GM23338 (cell line): Measurements from ENCODE around the gene SLC17A1. TPM values are rescaled to one million over a fixed set of nuclear protein-coding genes. Genes with fewer than 3 reads are reported as not detected.

Experiments
- ATAC-seq: fragments of 200-7000 bp; cut with Tn5 transposase; 3 replicates; pipeline ENCODE4 v1.9.1; 2020
- DNase-seq: peaks from one replicate; pipeline ENCODE4 v3.0.0-alpha.2; 2015; ENCODE audit warnings: low spot score
- H2AFZ ChIP-seq: fragments of 200-600 bp; sonication (generic); 2 replicates; pipeline ENCODE4 v1.8.0; 2016; ENCODE audit warnings: antibody characterized with exemption, mild to moderate bottlenecking, moderate library complexity
- H3F3A ChIP-seq: fragments of 200-600 bp; sonication (generic); replicated peaks from 2 replicates; pipeline ENCODE4 v1.8.0; 2017; ENCODE audit warnings: antibody characterized with exemption, mixed run types, low read depth
- H3K27ac ChIP-seq: fragments of 200-600 bp; sonication (generic); 2 replicates; pipeline ENCODE4 v1.6.1; 2016; ENCODE audit warnings: low read depth
- H3K27me3 ChIP-seq: fragments of 200-600 bp; sonication (generic); 2 replicates; pipeline ENCODE4 v1.8.0; 2016; ENCODE audit warnings: mild to moderate bottlenecking, mixed run types, moderate library complexity; ENCODE audit not compliant: insufficient read depth
- H3K36me3 ChIP-seq: fragments of 200-600 bp; sonication (generic); 2 replicates; pipeline ENCODE4 v1.8.0; 2016; ENCODE audit warnings: mild to moderate bottlenecking; ENCODE audit not compliant: insufficient read depth
- H3K4me1 ChIP-seq: fragments of 200-600 bp; sonication (generic); 2 replicates; pipeline ENCODE4 v1.8.0; 2016; ENCODE audit warnings: mild to moderate bottlenecking, moderate library complexity; ENCODE audit not compliant: insufficient read depth
- H3K4me2 ChIP-seq: fragments of 200-600 bp; sonication (generic); 2 replicates; pipeline ENCODE4 v1.7.1; 2017; ENCODE audit warnings: mixed run types
- H3K4me3 ChIP-seq: fragments of 200-600 bp; sonication (generic); 2 replicates; pipeline ENCODE4 v1.6.1; 2016; ENCODE audit warnings: mixed run types
- H3K79me2 ChIP-seq: fragments of 200-600 bp; sonication (generic); replicated peaks from 2 replicates; pipeline ENCODE4 v1.8.0; 2017; ENCODE audit warnings: mild to moderate bottlenecking; ENCODE audit not compliant: insufficient read depth
- H3K9me2 ChIP-seq: fragments of 200-600 bp; sonication (generic); 2 replicates; pipeline ENCODE4 v1.8.0; 2017; ENCODE audit not compliant: insufficient read depth
- H4K20me1 ChIP-seq: fragments of 200-600 bp; sonication (generic); replicated peaks from 2 replicates; pipeline ENCODE4 v1.8.0; 2017; ENCODE audit warnings: mild to moderate bottlenecking; ENCODE audit not compliant: insufficient read depth
- H3K27ac Mint-ChIP-seq: 2 replicates; pipeline ENCODE4 v1.8.0; 2020; ENCODE audit warnings: inconsistent platforms, mild to moderate bottlenecking, moderate library complexity, mixed read lengths
- H3K27me3 Mint-ChIP-seq: 3 replicates; pipeline ENCODE4 v1.8.0; 2022; ENCODE audit warnings: low read depth, mild to moderate bottlenecking, moderate library complexity, mixed read lengths, inconsistent platforms; ENCODE audit not compliant: insufficient read depth, poor library complexity
- H3K36me3 Mint-ChIP-seq: 3 replicates; pipeline ENCODE4 v1.8.0; 2021; ENCODE audit warnings: low read depth, mild to moderate bottlenecking, inconsistent platforms, moderate library complexity, mixed read lengths
- H3K4me1 Mint-ChIP-seq: 3 replicates; pipeline ENCODE4 v1.8.0; 2020; ENCODE audit warnings: mild to moderate bottlenecking, inconsistent platforms, mixed read lengths
- H3K4me3 Mint-ChIP-seq: 3 replicates; pipeline ENCODE4 v1.8.0; 2021; ENCODE audit warnings: moderate library complexity, mild to moderate bottlenecking, inconsistent platforms, mixed read lengths
- H3K9me3 Mint-ChIP-seq: 3 replicates; pipeline ENCODE4 v1.8.0; 2020; ENCODE audit warnings: moderate library complexity, mild to moderate bottlenecking, inconsistent platforms, mixed read lengths
- CREB1 ChIP-seq: fragments of 250-450 bp; sonication (Bioruptor Pico); IDR thresholded peaks from 2 replicates; pipeline ENCODE4 v1.5.0; 2020; ENCODE audit warnings: low read depth, mild to moderate bottlenecking, moderate library complexity
- EZH2 ChIP-seq: fragments of 200-600 bp; sonication (generic); IDR thresholded peaks from one replicate; pipeline ENCODE4 v1.8.0; 2017; ENCODE audit warnings: antibody characterized with exemption, mild to moderate bottlenecking, low read depth; ENCODE audit not compliant: unreplicated experiment
- EZH2phosphoT487 ChIP-seq: fragments of 200-600 bp; sonication (generic); IDR thresholded peaks from one replicate; pipeline ENCODE4 v1.8.1; 2018; ENCODE audit warnings: antibody characterized with exemption; ENCODE audit not compliant: unreplicated experiment
- JUNB ChIP-seq: IDR thresholded peaks from one replicate; pipeline ENCODE4 v1.6.1; 2016; ENCODE audit warnings: antibody characterized with exemption; ENCODE audit not compliant: unreplicated experiment
- REST ChIP-seq: IDR thresholded peaks from one replicate; pipeline ENCODE4 v1.6.1; 2018; ENCODE audit warnings: antibody characterized with exemption; ENCODE audit not compliant: unreplicated experiment
- STAT1 ChIP-seq: IDR thresholded peaks from one replicate; pipeline ENCODE4 v1.6.1; 2016; ENCODE audit warnings: antibody characterized with exemption; ENCODE audit not compliant: unreplicated experiment
- ZNF114 ChIP-seq: fragments of 250-450 bp; sonication (Bioruptor Pico); IDR thresholded peaks from 2 replicates; pipeline ENCODE4 v1.5.0; 2020; ENCODE audit warnings: mild to moderate bottlenecking, moderate library complexity
- polyA plus RNA-seq: library from polyadenylated mRNA; unstranded; fragments of >200 nt; fragmentation: Nextera tagmentation; extraction: Ambion mirVana; gene quantifications from 2 replicates; pipeline ENCODE4 v1.2.1, GENCODE V29; 2016
- total RNA-seq: library from RNA; depleted of rRNA; stranded (reverse); fragments of >200 nt; shearing (Covaris generic); gene quantifications from 2 replicates; pipeline ENCODE4 v1.2.3, GENCODE V29; 2014
- TF ChIP-seq, protein P1 (sequence below): fragments of 250-450 bp; sonication (Bioruptor Pico); IDR thresholded peaks from 2 replicates; pipeline ENCODE4 v1.5.0; 2020; ENCODE audit warnings: mild to moderate bottlenecking, moderate library complexity

The SLC17A1 gene
- total and polyA plus RNA-seq, 2 experiments from 2014 or later = not detected

- TF ChIP-seq EZH2 = no peak
- TF ChIP-seq, protein P1, sequence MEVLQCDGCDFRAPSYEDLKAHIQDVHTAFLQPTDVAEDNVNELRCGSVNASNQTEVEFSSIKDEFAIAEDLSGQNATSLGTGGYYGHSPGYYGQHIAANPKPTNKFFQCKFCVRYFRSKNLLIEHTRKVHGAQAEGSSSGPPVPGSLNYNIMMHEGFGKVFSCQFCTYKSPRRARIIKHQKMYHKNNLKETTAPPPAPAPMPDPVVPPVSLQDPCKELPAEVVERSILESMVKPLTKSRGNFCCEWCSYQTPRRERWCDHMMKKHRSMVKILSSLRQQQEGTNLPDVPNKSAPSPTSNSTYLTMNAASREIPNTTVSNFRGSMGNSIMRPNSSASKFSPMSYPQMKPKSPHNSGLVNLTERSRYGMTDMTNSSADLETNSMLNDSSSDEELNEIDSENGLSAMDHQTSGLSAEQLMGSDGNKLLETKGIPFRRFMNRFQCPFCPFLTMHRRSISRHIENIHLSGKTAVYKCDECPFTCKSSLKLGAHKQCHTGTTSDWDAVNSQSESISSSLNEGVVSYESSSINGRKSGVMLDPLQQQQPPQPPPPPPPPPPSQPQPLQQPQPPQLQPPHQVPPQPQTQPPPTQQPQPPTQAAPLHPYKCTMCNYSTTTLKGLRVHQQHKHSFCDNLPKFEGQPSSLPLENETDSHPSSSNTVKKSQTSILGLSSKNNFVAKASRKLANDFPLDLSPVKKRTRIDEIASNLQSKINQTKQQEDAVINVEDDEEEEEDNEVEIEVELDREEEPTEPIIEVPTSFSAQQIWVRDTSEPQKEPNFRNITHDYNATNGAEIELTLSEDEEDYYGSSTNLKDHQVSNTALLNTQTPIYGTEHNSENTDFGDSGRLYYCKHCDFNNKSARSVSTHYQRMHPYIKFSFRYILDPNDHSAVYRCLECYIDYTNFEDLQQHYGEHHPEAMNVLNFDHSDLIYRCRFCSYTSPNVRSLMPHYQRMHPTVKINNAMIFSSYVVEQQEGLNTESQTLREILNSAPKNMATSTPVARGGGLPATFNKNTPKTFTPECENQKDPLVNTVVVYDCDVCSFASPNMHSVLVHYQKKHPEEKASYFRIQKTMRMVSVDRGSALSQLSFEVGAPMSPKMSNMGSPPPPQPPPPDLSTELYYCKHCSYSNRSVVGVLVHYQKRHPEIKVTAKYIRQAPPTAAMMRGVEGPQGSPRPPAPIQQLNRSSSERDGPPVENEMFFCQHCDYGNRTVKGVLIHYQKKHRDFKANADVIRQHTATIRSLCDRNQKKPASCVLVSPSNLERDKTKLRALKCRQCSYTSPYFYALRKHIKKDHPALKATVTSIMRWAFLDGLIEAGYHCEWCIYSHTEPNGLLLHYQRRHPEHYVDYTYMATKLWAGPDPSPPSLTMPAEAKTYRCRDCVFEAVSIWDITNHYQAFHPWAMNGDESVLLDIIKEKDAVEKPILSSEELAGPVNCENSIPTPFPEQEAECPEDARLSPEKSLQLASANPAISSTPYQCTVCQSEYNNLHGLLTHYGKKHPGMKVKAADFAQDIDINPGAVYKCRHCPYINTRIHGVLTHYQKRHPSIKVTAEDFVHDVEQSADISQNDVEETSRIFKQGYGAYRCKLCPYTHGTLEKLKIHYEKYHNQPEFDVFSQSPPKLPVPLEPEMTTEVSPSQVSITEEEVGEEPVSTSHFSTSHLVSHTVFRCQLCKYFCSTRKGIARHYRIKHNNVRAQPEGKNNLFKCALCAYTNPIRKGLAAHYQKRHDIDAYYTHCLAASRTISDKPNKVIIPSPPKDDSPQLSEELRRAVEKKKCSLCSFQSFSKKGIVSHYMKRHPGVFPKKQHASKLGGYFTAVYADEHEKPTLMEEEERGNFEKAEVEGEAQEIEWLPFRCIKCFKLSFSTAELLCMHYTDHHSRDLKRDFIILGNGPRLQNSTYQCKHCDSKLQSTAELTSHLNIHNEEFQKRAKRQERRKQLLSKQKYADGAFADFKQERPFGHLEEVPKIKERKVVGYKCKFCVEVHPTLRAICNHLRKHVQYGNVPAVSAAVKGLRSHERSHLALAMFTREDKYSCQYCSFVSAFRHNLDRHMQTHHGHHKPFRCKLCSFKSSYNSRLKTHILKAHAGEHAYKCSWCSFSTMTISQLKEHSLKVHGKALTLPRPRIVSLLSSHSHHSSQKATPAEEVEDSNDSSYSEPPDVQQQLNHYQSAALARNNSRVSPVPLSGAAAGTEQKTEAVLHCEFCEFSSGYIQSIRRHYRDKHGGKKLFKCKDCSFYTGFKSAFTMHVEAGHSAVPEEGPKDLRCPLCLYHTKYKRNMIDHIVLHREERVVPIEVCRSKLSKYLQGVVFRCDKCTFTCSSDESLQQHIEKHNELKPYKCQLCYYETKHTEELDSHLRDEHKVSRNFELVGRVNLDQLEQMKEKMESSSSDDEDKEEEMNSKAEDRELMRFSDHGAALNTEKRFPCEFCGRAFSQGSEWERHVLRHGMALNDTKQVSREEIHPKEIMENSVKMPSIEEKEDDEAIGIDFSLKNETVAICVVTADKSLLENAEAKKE = no peak
Measured at GRCh38 chr6:25794784-25795183, 37.1 kb downstream of the SLC17A1 start (continued).

- H3K27ac ChIP-seq = no peak overlapping the region
- H3K36me3 Mint-ChIP-seq = no peaks in the 10 kb centered on the region
- no peaks in the 10 kb centered on the region for H3K4me1 Mint-ChIP-seq
- H3K27ac Mint-ChIP-seq = no peak overlapping the region
- no peaks in the 10 kb centered on the region for H3K9me3 Mint-ChIP-seq
- H3K4me2 ChIP-seq = no peak overlapping the region
- H3K79me2 ChIP-seq = no peaks in the 10 kb centered on the region
- no peak overlapping the region for H3K4me3 Mint-ChIP-seq
- H2AFZ ChIP-seq = peak overlapping the region; percentile 38; the same call in 1 of the 2 replicates
- DNase-seq = no peak
- no peak overlapping the region for H3K4me3 ChIP-seq
- no peak for ATAC-seq
- H3K27me3 ChIP-seq = no peaks in the 10 kb centered on the region
- H3K36me3 ChIP-seq = no peaks in the 10 kb centered on the region
- H3F3A ChIP-seq = no peaks in the 10 kb centered on the region
- H3K4me1 ChIP-seq = no peaks in the 10 kb centered on the region
- H3K9me2 ChIP-seq = no peaks in the 10 kb centered on the region
- no peaks in the 10 kb centered on the region for H3K27me3 Mint-ChIP-seq
- no peaks in the 10 kb centered on the region for H4K20me1 ChIP-seq
- TF ChIP-seq EZH2phosphoT487 (no peak), ZNF114 (no peak), STAT1 (no peak), CREB1 (CRISPR knock-in tag) (no peak), EZH2 (no peak), REST (no peak), JUNB (no peak)
Measured at GRCh38 chr6:25793970-25794369, 37.9 kb downstream of the SLC17A1 start.
